Prostate gland (tissue), 2 donors: ENCODE results near the gene ZNF768.

ENCODE experiments used
- CTCF ChIP-seq, 4 experiments: fragments of 200-600 bp in 2 of 4; fragments of 450-650 bp in 2 of 4; sonication (generic) in 2 of 4; IDR thresholded peaks; 1 replicate in 3 of 4; 2 replicates in 1 of 4; pipeline ENCODE4 v1.5.1; 2016 to 2019; ENCODE audit warnings: antibody characterized with exemption in 4 of 4, mild to moderate bottlenecking in 2 of 4, moderate library complexity in 2 of 4
- POLR2AphosphoS5 ChIP-seq: sonication (generic); formaldehyde crosslinking; IDR thresholded peaks from one replicate; pipeline ENCODE4 v1.6.1; 2017; ENCODE audit warnings: antibody characterized with exemption

GRCh38 chr16:30526823-30527634, 663 bp upstream of the ZNF768 start:
- TF ChIP-seq CTCF (IDR thresholded peaks at IDR 0.05) (peak in 2 of 4 experiments; percentile 41 to 50), POLR2AphosphoS5 (peak; percentile 94)
